Epithelial cell of prostate (primary cell): ENCODE data around the gene CELA1.
"Not testable (repeated sequence)": the region's sequence is repeated elsewhere in the genome, so short reads cannot be mapped to it uniquely, and the experiment has no call there.

Experiments used
- DNase-seq: peaks from one replicate; pipeline ENCODE4 v3.0.0-alpha.2; 2011; ENCODE audit warnings: low read depth, low spot score
- H3K27ac ChIP-seq: fragments of 450-650 bp; 2 replicates; pipeline ENCODE4 v1.5.1; 2017; ENCODE audit warnings: mild to moderate bottlenecking

Gene CELA1

DNA sequence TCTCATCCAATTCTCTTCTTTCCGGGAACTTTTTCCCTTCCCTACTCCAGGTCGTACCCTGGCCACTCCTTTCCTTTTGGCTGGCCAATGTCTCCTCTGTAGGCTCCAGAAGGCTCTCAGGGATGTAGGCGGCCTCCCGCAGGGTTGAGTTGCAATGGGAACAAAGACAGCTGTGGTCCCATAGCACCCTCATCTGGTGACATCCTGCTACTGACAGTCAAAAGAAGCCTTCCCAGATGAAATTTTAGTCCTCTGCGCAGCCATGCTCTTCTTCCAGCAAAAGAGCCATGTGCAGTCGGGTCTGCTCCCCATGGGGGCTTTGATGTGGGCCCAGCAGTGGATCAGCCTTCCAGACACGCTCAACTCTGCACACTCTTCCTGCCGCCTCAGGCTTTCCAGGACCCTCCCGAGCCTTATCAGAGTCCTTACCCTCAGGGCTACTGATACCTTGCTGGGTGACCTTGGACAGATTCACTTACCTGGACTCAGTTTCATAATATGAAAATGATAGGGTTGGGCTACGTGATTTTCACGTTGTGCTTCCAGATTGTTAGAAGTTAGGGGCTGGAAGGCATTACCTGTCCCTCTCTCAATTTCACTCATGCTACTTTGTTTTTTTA is 5.5 kb upstream of the CELA1 start:
- no peak for DNase-seq
- H3K27ac ChIP-seq, result no peak overlapping the region

DNA sequence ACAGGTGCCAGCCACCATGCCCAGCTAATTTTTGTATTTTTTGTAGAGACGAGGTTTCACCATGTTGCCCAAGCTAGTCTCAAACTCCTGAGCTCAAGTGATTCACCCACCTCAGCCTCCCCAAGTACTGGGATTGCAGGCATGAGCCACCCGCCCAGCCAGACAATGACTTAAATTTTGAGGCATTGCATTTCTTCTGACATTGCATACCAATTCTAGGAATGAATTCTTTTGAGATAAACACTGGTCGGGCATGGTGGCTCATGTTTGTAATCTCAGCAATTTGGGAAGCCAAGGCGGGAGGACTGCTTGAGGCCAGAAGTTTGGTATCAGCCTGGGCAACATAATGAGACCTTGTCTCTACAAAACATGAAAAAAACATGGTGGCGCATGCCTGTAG is 2.5 kb upstream of the CELA1 start:
- H3K27ac ChIP-seq, result peak overlapping the region; percentile 22
- peak; percentile 29 for DNase-seq

DNA sequence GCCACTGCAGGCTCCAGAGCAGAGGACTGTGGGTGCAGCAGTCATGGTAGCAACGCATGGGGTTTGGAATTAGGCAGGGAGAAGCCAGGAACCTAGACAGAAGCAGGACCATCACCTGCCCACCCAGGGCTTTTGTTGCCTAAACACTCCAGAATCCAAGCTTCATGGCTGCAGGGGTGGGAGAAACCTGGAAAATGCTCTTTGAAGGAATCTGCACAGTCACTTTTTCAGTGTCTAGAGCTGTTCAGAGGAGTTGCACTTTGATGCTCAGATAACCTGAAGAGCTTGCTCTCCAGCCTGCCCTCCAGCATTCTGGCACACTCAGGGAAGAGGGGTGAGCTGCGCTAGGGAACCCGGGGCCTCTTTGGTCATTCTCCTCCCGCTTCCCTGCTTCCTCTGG is 1.6 kb upstream of the CELA1 start:
- no peak for DNase-seq
- H3K27ac ChIP-seq, result no peak overlapping the region

DNA sequence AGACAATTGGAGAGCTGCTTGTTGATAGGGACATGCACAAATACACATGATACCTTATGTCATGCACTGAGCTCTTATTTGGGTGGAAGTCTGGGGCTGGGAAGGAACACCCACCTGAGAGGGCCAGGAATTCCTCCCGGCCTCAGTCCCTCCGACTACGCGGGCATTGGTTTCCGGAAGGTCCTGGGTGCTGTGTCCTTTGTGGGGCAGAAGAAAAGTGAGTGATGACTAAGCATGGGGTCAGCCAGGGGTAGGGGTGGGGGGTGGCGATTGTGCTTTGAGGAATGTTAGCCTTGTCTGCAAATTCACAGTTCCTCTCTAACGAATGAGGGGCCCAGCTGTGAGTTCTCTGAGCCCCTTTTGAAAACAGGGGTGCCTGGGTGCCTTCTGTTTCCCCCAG is 798 bp downstream of the CELA1 start:
- no peak for DNase-seq
- no peak overlapping the region for H3K27ac ChIP-seq

DNA sequence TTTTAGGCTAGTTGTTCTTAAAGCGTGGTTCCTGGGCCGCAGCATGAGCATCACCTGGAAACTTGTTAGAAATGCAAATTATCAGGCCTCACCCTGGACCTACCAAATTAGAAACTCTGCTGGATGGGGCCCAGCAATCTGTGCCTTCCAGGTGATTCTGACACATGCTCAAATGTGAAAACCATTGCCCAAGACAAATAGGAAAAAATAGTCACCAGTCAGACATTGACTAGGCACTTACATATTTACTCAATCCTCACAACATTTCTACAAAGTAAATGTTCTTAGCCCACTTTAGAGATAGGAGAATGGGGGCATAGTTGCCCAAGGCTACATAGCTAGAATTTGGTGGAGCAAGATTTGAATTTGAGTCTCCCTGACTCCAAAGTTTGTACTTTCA is 3.3 kb downstream of the CELA1 start:
- H3K27ac ChIP-seq, result no peak overlapping the region
- DNase-seq, result no peak

DNA sequence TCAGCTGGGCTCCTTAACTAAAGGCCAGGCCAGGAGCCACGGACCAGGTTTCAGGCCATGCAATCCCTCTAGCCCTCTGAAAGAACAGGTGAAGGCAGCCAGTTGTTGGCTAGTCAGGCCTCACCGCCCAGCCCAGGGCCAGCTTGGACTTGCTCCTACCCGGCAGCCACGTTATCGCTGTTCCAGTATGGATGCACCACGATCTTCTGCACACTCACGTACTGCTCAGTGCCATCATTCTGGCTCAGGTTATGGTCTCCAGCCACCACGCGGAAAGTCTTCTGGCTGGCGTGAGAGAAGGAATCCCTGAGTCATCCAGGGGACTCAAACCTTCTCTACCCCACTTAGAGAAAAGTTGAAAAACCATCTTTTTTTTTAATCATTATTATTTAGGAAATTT is 4.1 kb downstream of the CELA1 start:
- no peak for DNase-seq
- H3K27ac ChIP-seq, result no peak overlapping the region

DNA sequence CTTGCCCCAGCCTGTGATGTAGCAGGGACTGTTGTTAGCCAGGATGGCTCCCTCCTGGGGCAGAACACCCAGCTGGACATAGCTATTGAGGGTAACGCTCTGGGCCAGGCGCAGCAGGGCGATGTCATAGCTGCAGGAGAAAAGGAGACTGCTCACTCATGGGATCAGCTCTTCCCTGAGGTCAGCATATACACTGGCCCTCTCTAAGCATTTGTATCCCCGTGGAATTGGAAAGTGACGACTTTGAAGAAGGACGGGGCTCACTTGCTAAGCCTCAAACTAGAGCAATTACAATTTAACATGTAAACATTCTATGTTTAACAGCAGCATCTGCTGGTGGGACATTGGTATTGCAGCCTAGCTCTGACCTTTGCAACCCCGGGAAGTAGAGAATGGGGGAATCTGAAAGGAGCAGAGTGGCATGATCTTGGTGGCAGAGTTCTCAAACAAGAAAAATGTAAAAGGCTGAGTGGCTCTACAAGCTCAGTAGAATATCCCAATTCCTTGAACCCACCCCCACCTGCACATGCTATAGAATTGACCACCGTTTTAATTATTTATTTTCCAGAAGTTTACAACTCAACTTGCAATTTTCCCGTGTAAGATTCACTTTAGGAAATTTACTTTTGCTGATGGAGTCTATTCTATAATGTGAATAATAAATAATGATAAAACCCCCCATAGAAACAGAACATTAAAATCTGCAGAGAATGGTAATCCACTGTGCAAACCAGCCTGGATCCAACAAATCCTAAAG is 5.0 kb downstream of the CELA1 start:
- no peak for DNase-seq
- H3K27ac ChIP-seq, result no peak overlapping the region

DNA sequence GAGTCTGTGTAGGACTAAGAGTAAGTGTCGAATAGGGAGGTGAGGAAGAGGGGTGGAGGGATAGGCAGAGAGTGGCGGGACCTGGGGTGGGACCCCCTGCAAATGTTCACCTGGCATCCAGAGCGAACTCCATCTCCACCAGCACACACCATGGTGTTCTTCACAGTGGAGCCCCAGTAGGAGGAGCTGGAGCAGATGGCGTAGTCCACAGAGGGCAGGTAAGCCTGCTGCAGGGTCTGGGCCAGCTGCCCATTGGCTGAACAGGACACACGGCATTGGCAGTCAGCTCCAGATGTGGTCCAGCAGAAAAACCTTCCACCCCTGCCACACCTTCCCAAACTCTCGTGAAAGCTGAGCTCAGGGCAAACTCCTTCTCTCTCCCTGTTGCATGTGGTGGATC is 6.7 kb downstream of the CELA1 start:
- DNase-seq, result no peak
- H3K27ac ChIP-seq, result no peak overlapping the region

DNA sequence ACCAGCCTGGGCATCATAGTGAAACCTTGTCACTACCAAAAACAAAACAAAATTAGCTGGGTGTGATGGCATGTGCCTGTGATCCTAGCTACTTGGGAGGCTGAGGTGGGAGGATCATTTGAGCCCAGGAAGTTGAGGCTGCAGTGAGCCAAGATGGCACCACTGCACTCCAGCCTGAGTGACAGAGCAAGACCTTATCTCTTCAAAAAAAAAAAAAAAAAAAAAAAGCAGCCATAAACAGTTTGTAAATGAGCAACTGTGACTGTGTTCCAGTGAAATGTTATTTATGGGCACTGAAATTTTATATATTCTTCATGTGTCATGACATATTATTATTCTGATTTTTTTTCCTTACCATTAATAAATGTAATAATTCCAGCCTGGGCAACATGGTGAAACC is 9.1 kb downstream of the CELA1 start:
- H3K27ac ChIP-seq, DNase-seq: not testable (repeated sequence)

DNA sequence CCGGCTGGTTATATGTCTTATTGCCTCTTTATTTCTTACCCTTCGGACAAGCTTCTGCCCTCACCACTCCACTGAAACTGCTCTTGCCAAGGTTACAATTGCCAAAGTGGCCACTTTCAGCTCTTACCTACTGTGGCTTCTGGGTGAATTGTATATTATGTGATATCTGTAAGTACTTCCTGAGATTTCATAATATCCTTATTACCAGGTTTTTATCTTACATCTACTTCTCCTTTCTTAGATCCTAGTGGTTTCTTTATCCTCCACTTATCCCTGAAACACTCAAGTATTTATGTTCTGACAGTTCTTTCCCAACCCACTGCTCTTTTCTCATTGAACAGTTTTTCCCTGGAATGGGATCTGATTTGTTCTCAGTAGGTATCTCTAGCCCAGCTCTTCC is 10.5 kb downstream of the CELA1 start:
- H3K27ac ChIP-seq, result no peak overlapping the region
- DNase-seq, result no peak

DNA sequence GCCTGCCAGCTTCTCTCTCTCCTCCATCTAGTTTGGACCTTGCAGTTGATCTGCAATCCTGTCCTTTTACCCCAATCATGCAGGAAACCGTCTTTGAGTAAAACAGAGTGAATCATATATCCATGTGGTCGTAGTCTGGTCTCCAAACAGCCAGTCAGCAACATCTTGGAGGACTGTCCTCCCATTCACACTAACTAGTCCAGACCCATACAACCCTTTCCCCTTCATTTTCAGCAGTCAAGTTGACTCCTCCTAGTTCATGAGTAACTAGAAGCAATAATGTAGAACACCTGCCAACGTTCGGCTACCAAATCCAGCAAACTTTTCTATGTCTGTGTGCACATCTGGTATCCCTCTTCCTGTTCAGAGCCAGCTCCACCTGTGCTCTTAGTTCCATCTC is 11.7 kb downstream of the CELA1 start:
- no peak overlapping the region for H3K27ac ChIP-seq
- no peak for DNase-seq

DNA sequence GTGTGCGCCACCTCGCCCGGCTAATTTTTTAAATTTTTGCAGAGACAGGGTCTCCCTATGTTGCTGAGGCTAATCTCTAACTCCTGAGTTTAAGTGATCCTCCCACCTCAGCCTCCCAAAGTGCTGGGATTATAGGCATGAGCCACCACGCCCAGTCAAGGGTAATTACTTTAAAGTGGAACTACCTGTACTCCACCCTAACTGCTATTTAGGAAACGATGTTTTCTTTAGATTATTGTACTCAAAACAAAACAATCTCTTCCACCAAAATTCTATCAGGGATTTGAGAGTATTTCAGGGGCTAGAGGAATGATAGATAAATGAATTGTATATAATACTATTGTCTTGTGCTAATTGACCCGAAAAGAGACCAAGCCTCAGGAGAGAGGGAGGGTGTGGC is 12.9 kb downstream of the CELA1 start:
- no peak for DNase-seq
- no peak overlapping the region for H3K27ac ChIP-seq

DNA sequence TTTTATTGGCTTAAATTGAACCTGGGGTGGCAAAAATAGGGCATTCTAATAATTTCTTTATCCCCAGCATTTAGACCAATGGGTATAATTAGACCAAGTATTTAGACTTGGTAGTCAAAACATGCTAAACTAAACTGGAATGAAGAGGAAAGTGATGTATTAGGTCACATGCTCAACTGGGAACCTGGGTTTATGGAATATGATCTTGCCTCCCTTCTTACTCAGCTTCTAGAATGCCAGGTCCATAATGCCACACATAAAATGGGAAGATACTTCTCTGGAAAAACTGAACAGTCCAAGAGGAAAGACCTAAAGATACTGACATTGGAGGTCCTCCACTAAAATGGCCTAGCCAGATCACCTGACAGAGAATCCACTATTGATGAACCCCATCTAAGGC is 16.3 kb downstream of the CELA1 start:
- DNase-seq, result no peak
- no peak overlapping the region for H3K27ac ChIP-seq

DNA sequence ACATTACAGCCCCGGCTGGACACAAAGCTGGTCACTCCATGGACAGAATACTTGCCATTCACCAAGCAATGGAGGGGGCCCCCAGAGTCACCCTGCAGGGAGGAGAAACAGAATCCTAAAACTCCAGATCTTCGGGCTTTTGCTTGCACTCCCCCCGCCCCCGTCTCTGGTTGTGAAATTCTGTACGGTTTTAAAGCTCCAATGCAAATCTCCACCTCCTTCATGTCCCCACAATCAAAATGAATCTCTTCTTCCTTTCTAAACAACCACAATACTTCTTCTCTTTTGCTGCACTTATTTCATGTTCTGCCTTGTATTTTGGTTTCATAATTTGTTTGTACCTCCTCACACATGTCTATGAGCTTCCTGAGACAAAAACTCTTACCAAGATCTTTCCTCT is 16.7 kb downstream of the CELA1 start:
- no peak overlapping the region for H3K27ac ChIP-seq
- DNase-seq, result no peak

DNA sequence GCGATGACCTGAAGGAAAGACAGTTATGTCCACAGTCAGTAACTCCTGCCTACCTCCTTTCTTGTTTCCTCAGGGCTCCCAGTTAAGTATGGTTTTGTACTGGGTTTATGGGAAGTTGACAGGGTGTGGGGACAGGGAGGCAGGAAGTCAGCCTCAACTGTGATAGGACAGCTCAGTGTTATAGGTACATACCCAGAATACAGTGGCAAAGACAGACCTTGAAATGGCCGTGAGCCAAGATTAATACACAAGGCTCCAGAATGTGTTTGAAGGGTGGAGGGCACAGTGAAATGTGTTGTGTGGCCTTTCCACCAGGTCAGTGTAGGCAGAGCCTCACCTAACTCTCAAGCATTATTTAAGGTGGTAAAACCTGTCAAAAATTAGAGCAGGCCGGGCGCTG is 17.9 kb downstream of the CELA1 start:
- H3K27ac ChIP-seq, result no peak overlapping the region
- no peak for DNase-seq

DNA sequence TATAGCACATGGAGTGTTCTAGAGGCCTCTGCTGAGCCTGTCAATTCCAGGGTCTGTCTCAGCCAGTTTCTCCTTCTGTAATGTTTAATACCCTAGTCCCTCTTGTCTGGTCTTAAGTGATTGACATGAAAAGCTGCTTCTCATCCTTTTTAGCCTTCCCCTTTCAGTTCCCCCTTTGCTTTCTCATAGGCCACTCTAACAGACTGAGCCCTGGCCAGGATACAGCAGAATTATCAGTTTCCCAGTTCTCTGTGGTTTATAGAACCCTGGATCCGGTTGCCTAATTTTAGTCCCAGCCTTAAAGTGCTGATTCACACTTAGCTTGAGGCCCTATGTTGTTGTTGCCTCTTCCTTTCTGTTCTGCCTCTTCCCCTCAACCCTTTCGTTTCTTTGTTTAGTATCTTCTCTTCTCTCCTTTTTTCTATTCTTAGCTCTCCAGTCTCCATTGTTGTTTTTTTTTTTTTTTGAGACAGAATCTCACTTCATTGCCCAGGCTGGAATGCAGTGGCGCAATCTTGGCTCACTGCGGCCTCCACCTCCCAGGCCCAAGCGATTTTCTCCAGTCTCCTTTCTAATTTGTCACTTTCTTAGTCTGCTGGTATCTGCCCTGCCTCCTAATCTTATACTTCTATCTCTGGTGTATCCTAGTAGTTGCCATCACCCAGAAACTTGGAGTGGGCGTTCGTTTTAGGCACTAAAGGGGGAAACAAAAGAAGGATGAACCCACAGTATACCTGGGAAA is 19.6 kb downstream of the CELA1 start:
- DNase-seq, result no peak
- H3K27ac ChIP-seq, result peak overlapping the region; percentile 57

DNA sequence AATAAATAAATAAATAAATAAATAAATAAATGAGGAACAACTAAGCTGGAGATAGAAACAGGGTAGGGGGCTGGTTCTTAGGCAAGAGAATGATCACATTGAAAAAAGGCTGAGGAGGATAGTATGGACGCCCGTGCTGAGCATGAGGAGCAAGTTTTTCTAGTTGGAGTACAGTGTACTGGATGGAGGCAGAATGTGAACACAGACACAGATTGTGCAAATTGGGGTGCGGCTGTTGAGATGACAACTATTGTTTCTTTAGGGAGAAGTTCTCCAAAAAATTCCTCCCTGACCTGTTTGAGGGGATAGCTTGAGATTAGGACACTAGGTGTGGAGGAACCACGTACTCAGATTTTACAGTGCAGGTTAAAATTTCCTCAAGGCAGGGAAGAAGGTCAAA is 21.5 kb downstream of the CELA1 start:
- no peak overlapping the region for H3K27ac ChIP-seq
- DNase-seq, result no peak

DNA sequence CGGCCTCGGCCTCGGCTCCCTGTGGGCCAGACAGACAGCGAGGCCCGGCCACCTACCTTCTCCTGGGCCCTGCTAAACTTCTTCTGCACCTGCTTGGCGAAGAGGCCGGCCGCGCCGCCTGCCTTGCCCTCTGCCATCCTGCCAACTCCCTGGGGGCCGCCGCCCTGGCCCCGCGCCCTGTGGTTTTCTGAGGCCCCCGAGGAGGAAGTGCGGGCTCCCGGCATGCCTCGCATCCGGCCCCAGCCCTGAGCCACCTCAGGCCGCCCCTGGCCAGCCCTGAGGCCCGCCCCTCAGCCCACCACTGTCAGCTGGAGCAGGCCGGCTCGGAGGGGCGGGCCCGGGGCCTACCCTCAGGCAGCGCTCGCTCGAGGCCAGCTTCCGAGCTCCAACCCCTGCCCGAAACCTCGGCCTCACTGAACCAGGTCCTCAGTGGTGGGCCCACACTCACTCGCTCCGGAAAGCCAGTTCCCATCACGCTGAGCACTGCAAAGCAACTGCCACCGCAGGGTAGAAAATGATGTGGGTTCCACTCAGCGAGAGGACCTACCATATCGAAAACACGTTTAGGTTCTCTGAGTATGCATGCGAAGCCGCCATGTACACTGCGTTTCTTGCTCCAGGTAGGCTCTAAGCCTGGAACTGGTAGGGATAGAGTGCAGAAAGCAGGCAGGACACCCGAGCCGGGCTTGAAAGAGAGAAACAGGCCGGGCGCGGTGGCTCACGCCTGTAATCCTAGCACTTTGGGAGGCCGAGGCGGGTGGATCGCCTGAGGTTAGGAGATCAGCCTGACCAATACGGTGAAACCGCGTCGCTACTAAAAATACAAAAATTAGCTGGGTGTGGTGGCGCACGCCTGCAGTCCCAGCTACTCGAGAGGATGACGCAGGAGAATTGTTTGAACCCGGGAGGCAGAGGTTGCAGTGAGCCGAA is 22.2 kb downstream of the CELA1 start, which contains the start of gene BIN2:
BIN2 (minus strand) TSS at position 209 of the 930 bp plus-strand sequence; CDS start at position 137, 72 bp downstream.
- no peak for DNase-seq
- no peak within 1 kb of the TSS for H3K27ac ChIP-seq

DNA sequence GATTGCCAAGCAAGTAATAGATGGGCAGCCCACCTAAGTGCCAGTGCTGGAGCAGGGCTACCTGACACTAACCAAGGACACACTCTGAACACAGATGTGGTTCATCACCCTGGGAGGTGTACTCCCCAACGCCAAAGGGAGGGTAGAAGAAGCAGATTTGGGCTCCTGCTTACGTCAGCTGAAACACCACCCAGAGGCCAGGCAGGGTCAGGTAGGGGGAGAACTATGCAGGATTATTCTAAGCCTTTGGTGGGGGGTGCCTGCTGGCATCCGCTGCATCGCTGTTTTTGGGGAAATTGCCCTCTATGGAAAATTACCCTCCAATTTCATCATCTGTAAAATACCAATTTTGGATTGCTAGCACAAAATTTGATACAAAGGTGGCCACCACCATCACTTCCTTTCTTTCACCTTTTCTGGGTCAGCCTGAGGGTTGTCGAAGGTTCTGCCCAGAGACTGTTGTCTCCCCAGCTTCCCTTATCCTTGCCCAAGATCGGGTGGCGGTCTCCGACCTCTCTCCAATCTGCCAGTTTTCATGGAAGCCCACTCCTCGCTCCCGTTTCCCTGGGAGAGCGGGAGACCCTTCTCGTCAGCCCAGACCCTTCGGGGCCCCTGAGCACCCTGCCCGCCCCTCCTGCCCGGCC is 23.0 kb downstream of the CELA1 start:
- no peak for DNase-seq

DNA sequence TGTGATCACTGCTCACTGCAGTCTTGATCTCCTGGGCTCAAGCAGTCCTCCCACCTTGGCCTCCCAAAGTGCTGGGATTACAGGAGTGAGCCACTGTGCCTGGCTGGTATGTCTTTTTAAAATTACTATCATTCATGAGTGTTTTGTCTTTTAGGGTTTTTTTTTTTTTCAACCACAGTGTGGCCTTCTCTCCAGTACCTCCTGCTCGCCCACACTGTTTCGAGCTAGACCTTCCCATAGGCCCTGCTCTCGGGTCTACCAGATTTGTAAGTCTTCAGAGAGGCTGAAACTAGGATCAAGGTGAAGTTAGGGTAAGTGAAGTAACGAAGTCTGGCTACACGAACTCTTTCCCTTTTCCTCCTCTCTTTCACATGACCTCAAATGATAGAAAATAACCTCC is 24.0 kb downstream of the CELA1 start:
- DNase-seq, result no peak
- H3K27ac ChIP-seq, result no peak overlapping the region

More for the DNA sequence above, 23.0 kb downstream of the CELA1 start:
- H3K27ac ChIP-seq, result no peak overlapping the region
